ENCODE measurements around the gene TPCN2.

- no peak for TF ChIP-seq EZH2 (IDR thresholded peaks at IDR 0.05; ENCODE audit: borderline replicate concordance, low read length)
- TF ChIP-seq CTCF (conservative IDR thresholded peaks at IDR 0.05 in 1 of 2, IDR thresholded peaks at IDR 0.05 in 1 of 2; ENCODE audit: extremely low read depth in 1 of 2, insufficient read depth in 1 of 2, low read depth in 1 of 2, low read length in 2 of 2), result no peak
Measured at GRCh38 chr11:69154211-69154913, 105.6 kb downstream of the TPCN2 start.
